DOHH2 (cell line): ENCODE results near the gene PPFIBP2.

Source experiments
- CTCF ChIP-seq: fragments of 200-600 bp; sonication (generic); IDR thresholded peaks from one replicate; pipeline ENCODE4 v1.5.1; 2014; ENCODE audit warnings: antibody characterized with exemption, mild to moderate bottlenecking, low read depth, low read length; ENCODE audit not compliant: poor library complexity, severe bottlenecking
- EZH2phosphoT487 ChIP-seq: fragments of 200-600 bp; sonication (generic); IDR thresholded peaks from 2 replicates; pipeline ENCODE4 v1.6.1; 2017; ENCODE audit warnings: borderline replicate concordance, mild to moderate bottlenecking, antibody characterized with exemption, low read length, moderate library complexity, mixed read lengths

- TF ChIP-seq CTCF: no peak
- no peak for TF ChIP-seq EZH2phosphoT487
Observed at GRCh38 chr11:7694235-7694634, 180.4 kb downstream of the PPFIBP2 start.
